Uterus (tissue), 2 donors: Measurements from ENCODE around the gene SUGP2.

Experiments used
- CTCF ChIP-seq, 4 experiments: fragments of 200-600 bp in 2 of 4; fragments of 450-650 bp in 2 of 4; sonication (generic) in 2 of 4; IDR thresholded peaks; one replicate each; pipeline ENCODE4 v1.5.1; 2016 to 2019; ENCODE audit warnings: antibody characterized with exemption in 4 of 4, mild to moderate bottlenecking in 2 of 4, moderate library complexity in 1 of 4
- POLR2A ChIP-seq, 2 donors: fragments of 450-650 bp; IDR thresholded peaks; one replicate each; pipeline ENCODE4 v1.6.1; 2016; ENCODE audit warnings: antibody characterized with exemption in 2 of 2, mild to moderate bottlenecking in 1 of 2, moderate library complexity in 1 of 2

DNA sequence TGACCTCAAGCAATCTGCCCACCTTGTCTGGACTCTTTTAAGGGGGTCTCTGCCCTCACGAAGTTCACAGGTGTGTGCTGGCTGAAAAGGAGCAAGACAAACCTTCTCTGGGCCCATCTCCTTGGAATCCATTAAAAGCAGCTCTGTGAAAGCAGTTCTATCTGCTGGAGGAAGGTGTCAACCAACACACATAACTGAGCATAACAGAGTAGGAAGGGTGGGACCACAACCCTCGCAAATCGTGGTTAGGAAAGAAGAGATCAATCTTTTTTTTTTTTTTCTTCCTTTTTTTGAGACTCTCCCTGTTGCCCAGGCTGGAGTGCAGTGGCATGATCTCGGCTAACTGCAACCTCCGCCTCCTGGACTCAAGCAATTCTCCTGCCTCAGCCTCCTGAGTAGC is 1.4 kb downstream of the SUGP2 start:
- TF ChIP-seq CTCF (IDR thresholded peaks at IDR 0.05) (no peak), POLR2A (IDR thresholded peaks at IDR 0.05) (no peak)
